Measurements from ENCODE around the gene PFKFB2.

GRCh38 chr1:207060596-207060995 is 7.5 kb downstream of the PFKFB2 start:
- TF ChIP-seq POLR2AphosphoS5 (IDR thresholded peaks at IDR 0.05; ENCODE audit: borderline replicate concordance, low read depth, low read length) (no peak), EZH2 (IDR thresholded peaks at IDR 0.05) (no peak), FOXP2 (optimal IDR thresholded peaks at IDR 0.05; ENCODE audit: control extremely low read depth, extremely low read length, insufficient read depth) (no peak)

Data from SK-N-MC (cell line).